SW480 (cell line): ENCODE results near the gene SYK.
A peak's percentile ranks its signal among the peaks of the same experiment; 100 is the strongest.
"Not testable (repeated sequence)": the region's sequence is repeated elsewhere in the genome, so short reads cannot be mapped to it uniquely, and the experiment has no call there.

ENCODE experiments used
- DNase-seq: peaks from one replicate; pipeline ENCODE4 v3.0.0-alpha.2; 2016; ENCODE audit warnings: low spot score

Gene SYK

GRCh38 chr9:90801241-90801972 is at the start of gene SYK:
Gene SYK, plus strand, starts transcription at chr9:90801819. Its CDS starts 42,080 bp downstream, at chr9:90843899.
- DNase-seq: peak; percentile 79

- DNase-seq: peak; percentile 51
These were observed 45.9 kb upstream of the SYK start for GRCh38 chr9:90755514-90756371.

DNA sequence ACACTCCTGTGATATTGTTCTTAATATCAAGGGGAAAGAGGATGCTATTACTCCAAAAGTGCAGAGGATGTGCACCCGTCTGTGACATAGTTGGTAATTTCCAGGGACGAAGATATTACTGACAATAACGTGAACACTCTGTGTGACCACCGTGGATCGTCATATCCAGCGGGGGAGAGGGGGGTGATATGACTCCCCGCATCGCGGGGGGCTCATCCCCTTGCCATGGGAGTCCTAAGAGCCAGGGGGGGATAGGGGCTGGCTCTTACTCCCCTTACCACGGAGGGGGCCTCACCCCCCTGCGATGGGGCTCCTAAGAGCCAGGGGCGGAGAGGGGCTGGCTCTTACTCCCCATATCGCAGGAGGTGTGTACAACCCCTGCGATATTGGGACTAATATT is 41.0 kb upstream of the SYK start:
- not testable (repeated sequence) for DNase-seq

- DNase-seq: no peak
These were observed 34.9 kb upstream of the SYK start for GRCh38 chr9:90766731-90767130.

DNA sequence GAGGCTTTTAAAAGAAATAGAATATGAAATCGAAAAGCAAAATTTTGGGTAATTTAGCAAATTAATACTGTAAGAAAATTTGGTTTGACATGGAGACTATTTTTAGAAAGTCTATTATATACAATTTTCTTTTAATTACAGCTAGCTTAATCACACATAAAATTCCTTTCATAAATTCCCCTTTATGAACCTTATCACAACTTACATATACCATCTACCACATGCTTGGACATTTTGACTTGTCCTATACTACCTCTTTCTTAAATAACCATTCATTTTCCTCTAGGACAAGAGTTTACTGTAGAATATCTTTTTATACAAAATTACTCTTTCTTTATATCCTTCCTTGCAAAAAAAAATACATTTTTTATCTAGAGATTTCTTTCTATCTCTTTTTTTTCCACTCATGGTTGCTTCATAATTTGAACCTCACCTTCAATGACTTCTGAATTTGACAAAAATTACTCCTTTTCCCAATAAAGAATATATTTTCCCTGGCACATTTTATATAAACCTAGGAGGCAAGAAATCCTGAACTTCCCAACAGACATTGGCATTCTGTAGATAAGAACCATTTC is 34.0 kb upstream of the SYK start:
- no peak for DNase-seq

DNA sequence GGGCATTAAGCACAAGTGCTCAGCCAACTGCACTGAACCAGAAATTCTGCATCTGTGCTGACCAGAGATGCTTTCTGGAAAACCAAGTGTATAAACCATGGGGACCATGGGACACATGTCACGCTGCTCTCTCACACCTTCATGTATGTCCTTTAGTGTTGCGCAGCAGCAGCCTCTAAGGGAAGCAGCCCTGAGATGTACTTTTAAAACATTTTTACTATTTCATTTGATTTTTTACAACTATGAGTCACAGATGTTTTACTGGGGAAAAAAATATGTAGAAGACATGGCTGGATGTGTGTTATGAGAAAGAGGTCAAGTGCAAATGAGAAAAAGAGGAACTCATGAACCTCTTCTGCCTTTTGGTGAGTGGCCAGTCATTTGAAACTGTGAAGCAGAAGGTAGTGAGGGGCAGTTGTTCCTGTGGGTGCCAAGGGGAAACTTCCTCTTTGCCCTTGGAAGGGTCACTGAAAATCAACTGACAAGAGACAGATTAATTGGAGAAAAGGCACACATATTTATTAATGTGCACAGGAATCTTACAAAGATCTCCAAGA is 31.4 kb upstream of the SYK start:
- no peak for DNase-seq

DNA sequence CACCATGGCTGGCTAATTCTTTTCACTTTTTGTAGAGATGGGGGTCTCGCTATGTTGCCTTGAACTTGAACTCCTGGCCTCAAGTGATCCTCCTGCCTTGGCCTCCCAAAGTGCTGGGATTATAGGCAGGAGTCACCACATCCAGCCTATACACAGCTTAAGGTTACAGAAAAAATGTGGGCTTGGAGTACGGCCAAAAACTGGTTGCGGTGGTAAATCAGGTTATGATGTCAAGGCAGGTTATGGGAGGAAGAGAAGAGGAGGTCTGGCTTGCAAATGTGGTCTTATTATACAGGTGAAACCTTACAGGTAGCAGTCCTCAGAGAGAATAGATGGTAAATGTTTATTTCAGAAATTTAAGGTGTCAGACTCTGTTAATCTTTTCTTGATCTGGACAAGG is 30.7 kb upstream of the SYK start:
- no peak for DNase-seq

DNA sequence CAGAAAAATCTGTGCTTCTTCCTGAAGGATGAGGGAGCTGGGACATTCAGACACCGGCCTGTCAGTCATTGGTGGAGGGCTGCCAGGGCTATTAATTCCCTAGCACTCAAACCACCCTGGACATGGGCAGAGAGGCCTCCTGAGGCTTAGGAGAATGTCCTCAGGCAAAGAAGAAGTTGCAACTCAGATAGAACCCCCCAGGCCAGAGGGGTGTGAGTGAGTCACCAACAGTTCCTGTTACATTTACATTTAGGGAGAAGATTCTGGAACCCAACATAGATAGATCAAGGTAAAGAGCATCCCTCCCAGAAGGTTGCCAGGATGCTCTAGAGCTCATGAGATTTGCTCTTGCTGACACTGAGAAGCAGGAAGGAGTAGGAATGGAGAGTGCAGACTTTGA is 29.2 kb upstream of the SYK start:
- DNase-seq: no peak

- peak; percentile 55 for DNase-seq
These were observed 28.0 kb upstream of the SYK start for GRCh38 chr9:90773617-90774016.

GRCh38 chr9:90774071-90774470 is 27.5 kb upstream of the SYK start:
- no peak for DNase-seq

DNA sequence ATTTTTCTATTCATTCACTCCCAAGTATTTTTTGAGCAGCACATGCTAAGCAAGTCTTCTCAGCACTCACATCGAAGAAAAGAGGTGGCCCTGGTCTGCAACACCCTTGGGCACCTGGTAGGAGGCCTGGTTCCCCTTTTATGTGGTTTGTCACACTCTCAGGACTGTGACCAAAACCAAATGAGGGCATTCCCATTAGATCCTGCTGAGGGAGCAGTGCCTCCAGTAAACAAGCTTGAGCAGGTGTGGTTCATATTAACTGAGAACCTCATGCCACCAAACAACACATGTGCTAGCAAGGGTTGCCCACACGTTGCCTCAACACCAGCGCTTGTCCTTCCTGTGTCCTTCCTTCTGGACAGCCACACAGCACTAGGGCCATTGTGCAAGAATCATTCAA is 26.9 kb upstream of the SYK start:
- peak; percentile 91 for DNase-seq

DNA sequence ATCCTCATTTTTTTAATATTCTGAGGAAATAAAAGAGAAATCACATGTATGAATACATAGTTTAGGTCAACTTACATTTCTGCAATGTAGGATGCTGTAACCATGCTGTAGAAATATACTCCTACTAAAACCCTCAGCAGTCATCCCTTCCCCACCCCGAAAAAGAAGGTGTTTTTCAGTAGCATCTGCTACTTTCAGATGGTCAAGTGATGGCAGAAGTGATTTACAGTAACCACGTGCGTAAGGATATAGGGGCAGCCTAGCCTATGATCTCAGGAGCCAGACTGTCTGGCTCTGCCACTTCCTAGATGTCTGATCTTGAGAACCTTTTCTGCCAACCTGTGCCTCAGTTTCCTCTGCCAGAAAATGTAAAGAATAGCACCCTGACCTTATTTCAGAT is 26.0 kb upstream of the SYK start:
- no peak for DNase-seq

- no peak for DNase-seq
These were observed 22.9 kb upstream of the SYK start for GRCh38 chr9:90778746-90779145.

- no peak for DNase-seq
These were observed 18.1 kb upstream of the SYK start for GRCh38 chr9:90783552-90783951.

- no peak for DNase-seq
These were observed 17.7 kb upstream of the SYK start for GRCh38 chr9:90783964-90784363.

DNA sequence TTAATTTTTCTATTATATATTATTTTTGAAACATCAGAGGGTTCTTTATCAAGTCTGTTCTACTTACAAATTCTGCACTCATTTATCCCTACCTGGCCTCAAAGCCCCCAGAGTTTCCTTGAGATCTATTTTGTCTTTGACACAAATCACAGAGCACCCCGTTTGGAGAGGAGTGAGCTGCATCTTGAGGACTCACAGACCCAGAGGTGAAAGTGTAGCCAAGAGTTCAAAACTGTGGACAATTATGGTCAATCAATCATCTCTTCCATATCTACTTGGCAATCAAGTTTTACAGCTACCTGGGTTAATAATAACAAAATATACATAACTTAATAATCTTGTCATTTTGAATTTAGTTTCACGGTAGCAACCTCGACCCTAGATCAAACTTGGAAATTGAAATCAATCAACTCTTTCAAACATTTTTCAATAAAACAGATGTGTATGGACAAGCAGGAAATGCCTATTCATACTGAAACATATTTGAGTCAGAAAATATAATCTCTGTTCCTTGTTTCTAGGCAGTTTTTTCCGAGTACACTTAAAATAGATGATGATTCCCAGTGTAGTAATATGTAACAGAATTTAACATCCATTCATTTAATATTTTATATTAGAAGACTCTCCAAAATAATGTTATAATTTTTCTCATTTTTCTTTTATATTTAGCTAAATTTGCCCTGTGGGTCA is 13.7 kb upstream of the SYK start:
- no peak for DNase-seq

GRCh38 chr9:90788527-90788926 is 13.1 kb upstream of the SYK start:
- not testable (repeated sequence) for DNase-seq

- no peak for DNase-seq
These were observed 12.2 kb upstream of the SYK start for GRCh38 chr9:90789408-90789807.

DNA sequence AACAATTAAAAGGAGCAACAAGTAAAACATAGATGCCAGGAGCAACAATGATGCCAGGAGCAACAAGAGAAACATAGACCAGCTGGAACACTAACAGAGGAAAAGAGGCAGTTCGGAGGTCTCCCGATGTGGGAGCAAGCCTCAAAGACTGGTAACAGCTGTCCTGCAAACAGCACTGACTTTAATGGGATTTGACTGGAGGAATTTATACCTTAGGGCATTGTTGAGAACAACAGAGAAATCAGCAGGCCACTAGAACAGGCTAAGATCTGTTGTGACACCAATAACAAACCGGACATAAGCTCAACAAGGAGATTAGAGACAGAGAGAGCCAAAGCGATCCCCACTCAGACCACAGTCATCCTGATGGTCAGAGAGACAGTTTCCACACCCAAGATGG is 11.8 kb upstream of the SYK start:
- no peak for DNase-seq

GRCh38 chr9:90793024-90793423 is 8.6 kb upstream of the SYK start:
- DNase-seq: not testable (repeated sequence)

- no peak for DNase-seq
These were observed 7.9 kb upstream of the SYK start for GRCh38 chr9:90793729-90794128.

DNA sequence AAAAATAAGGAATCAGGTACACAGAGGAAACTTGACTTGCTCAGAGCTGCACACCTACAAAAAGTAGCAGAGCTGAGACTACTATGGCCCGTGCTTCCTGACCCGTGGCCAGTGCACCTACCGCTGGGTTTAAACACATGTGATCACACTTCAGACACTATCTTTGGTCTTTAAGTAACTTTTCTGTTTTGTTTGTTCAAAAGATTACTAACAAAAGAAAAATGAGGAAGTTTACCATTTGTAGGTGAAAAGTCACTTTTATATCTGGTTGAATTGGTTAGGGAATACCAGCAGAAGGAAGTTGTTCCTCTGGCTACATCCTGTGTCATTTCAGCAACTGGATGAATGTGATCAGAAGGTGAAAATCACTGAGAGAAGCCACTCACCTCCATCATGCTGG is 6.5 kb upstream of the SYK start:
- no peak for DNase-seq
